ENCODE measurements around the gene RWDD3. TPM values are rescaled to one million over a fixed set of nuclear protein-coding genes. Genes with fewer than 3 reads are reported as not detected.

RWDD3 gene
- total RNA-seq, 1 experiment from 2014 or later = 15.3 TPM

DNA sequence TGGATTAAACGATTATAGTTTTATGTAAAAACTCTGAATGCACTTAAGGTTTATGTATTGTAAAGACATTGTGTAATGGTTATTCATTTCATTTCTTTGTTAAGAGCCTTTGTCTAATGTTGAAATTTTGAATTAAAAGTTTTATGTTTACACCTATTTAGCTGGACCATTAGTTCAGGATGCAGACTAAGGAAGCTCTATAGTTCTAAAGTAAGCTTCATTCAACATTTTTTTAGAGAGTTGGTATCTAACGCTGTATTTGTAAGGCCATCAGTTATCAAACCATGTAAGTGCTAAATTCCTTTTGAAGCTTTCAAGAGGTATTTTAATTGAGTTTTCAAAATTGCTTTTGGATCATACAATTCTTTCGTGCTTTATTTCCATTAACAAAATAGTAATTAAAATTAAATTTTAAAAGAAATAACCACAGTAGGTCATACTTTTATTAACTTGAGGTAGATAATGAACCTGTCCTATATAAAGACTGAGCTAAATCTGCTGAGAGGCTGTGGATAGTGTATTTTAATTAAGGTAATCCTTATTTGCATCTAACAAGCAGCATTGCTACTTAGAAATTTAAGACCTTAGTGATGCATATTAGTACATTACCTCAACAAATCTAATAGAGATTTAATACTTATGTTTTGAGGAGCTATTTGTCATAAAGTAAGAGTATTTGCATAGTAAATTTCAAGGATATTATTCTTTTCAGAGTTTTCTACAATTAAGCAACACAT is 47.9 kb downstream of the RWDD3 start:
- H3K27ac Mint-ChIP-seq = no peak overlapping the region
- H3K27me3 Mint-ChIP-seq (ENCODE audit: low read depth) = no peaks in the 10 kb centered on the region
- no peak overlapping the region for H3K27ac ChIP-seq (ENCODE audit: insufficient read length, low read depth, low read length)
- H3K4me3 Mint-ChIP-seq = no peak overlapping the region
- H3K79me1 ChIP-seq (ENCODE audit: insufficient read depth, low read depth, low read length, poor library complexity, severe bottlenecking) = no peaks in the 10 kb centered on the region
- TF ChIP-seq, protein P1, sequence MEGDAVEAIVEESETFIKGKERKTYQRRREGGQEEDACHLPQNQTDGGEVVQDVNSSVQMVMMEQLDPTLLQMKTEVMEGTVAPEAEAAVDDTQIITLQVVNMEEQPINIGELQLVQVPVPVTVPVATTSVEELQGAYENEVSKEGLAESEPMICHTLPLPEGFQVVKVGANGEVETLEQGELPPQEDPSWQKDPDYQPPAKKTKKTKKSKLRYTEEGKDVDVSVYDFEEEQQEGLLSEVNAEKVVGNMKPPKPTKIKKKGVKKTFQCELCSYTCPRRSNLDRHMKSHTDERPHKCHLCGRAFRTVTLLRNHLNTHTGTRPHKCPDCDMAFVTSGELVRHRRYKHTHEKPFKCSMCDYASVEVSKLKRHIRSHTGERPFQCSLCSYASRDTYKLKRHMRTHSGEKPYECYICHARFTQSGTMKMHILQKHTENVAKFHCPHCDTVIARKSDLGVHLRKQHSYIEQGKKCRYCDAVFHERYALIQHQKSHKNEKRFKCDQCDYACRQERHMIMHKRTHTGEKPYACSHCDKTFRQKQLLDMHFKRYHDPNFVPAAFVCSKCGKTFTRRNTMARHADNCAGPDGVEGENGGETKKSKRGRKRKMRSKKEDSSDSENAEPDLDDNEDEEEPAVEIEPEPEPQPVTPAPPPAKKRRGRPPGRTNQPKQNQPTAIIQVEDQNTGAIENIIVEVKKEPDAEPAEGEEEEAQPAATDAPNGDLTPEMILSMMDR (conservative IDR thresholded peaks at IDR 0.05) = no peak
- H3K4ac ChIP-seq (ENCODE audit: low read depth, low read length) = no peak overlapping the region
- H3K4me1 ChIP-seq (ENCODE audit: insufficient read depth, low read length) = no peaks in the 10 kb centered on the region
- H2BK5ac ChIP-seq (ENCODE audit: insufficient read length, low read length) = no peak overlapping the region
- no CpG with 5 or more reads among the region's 3 CpGs for WGBS (ENCODE audit: extremely low coverage, insufficient read length, low lambda C conversion rate)
- H2BK12ac ChIP-seq (ENCODE audit: insufficient read length, low read depth, low read length) = no peak overlapping the region
- H3K36me3 Mint-ChIP-seq (ENCODE audit: insufficient read depth in 1 of 3, low read depth in 3 of 3) = no peaks in the 10 kb centered on the region
- H3K18ac ChIP-seq (ENCODE audit: insufficient read length, low read depth, low read length) = no peak overlapping the region
- H2AFZ ChIP-seq (ENCODE audit: low read length) = no peak overlapping the region
- no peaks in the 10 kb centered on the region for H3K23me2 ChIP-seq (ENCODE audit: insufficient read length, low read depth, low read length, poor library complexity, severe bottlenecking)
- H3K4me2 ChIP-seq (ENCODE audit: insufficient read depth, insufficient read length, low read length) = no peak overlapping the region
- no peak overlapping the region for H3T11ph ChIP-seq (ENCODE audit: low read length)
- no peak overlapping the region for H3K9ac ChIP-seq (ENCODE audit: extremely low read depth, insufficient read length, low read length)
- no peak overlapping the region for H2BK20ac ChIP-seq (ENCODE audit: low read depth, low read length, poor library complexity, severe bottlenecking)
- no peak for DNase-seq
- H4K91ac ChIP-seq (ENCODE audit: insufficient read length, low read depth, low read length) = no peak overlapping the region
- H3K9me3 Mint-ChIP-seq = no peaks in the 10 kb centered on the region
- peaks cover 30 to 48% of the 10 kb centered on the region in 2 experiments for H3K4me1 Mint-ChIP-seq
- H3K9me3 ChIP-seq (ENCODE audit: control insufficient read depth, low read depth, low read length) = no peaks in the 10 kb centered on the region
- no peaks in the 10 kb centered on the region for H4K20me1 ChIP-seq (ENCODE audit: control insufficient read depth, insufficient read depth, insufficient read length)
- H4K8ac ChIP-seq (replicated peaks; ENCODE audit: insufficient read length, low read depth, low read length) = no peak overlapping the region
- no peak overlapping the region for H2BK15ac ChIP-seq (ENCODE audit: low read depth, low read length)
- H2AK5ac ChIP-seq (ENCODE audit: insufficient read length, low read length) = no peak overlapping the region
- H2BK120ac ChIP-seq (ENCODE audit: low read depth, low read length, poor library complexity, severe bottlenecking) = no peak overlapping the region
- H3K27me3 ChIP-seq (ENCODE audit: insufficient read depth, low read length) = no peaks in the 10 kb centered on the region
- H3K14ac ChIP-seq (ENCODE audit: insufficient read depth, low read length) = no peak overlapping the region
- H3K79me2 ChIP-seq (ENCODE audit: insufficient read depth, low read length) = no peaks in the 10 kb centered on the region
- H3K56ac ChIP-seq (ENCODE audit: insufficient read length, low read depth, low read length) = no peak overlapping the region
- H3K23ac ChIP-seq (ENCODE audit: insufficient read length, low read depth, low read length) = no peak overlapping the region
- H4K5ac ChIP-seq (ENCODE audit: insufficient read length, low read depth, low read length) = no peak overlapping the region

All from H9 (cell line).